NT2/D1 (cell line): ENCODE measurements around the gene CYP2U1.

Source experiments
- SUZ12 ChIP-seq: IDR thresholded peaks from 2 replicates; pipeline ENCODE4 v1.6.1; 2011; ENCODE audit not compliant: insufficient read length, insufficient read depth; ENCODE audit errors: extremely low read depth
- YY1 ChIP-seq: IDR thresholded peaks from 2 replicates; pipeline ENCODE4 v1.6.1; 2011; ENCODE audit not compliant: insufficient read length, insufficient read depth
- ZNF274 ChIP-seq: IDR thresholded peaks from 2 replicates; pipeline ENCODE4 v1.6.1; 2011; ENCODE audit warnings: mild to moderate bottlenecking, low read depth, low read length

DNA sequence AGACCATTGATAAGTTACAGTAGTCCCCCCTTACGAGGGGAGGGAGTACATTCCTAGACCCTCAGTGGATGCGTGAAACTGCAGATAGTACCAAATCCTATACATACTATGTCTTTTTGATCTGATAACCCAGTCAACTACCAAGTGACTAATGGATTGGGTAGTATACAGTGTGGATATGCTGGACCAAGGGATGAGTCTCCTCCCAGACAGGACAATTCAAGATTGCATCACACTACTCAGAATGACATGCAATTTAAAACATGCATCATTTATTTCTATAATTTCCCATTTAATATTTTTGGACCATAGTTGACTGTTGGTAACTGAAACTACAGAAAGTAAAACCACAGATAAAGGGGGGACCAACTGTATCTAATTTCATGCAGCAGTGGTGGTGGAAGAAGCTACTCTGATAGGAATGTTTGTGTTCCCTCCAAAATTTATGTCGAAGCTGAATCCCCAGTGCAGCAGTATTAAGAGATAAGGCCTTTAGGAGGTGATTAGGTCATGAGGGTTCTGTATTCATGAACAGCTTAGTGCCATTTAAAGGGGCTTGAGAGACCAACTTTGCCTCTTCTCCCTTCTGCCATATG, 70.3 kb downstream of the CYP2U1 start:
- TF ChIP-seq SUZ12 (no peak), ZNF274 (no peak), YY1 (no peak)
